Measurements from ENCODE around the gene POC1A.
A peak's percentile ranks its signal among the peaks of the same experiment; 100 is the strongest.

POC1A gene

GRCh38 chr3:52154135-52155094 lies at the start of gene POC1A:
POC1A (minus strand) TSS chr3:52154423; CDS start chr3:52154372, 51 bp downstream.
- peaks cover 5 to 8% of the 10 kb centered on the region in 2 donors for H3K4me1 ChIP-seq (ENCODE audit: control insufficient read depth in 1 of 2, insufficient read depth in 2 of 2, low read length in 2 of 2)
- no peaks in the 10 kb centered on the region for H3K27me3 ChIP-seq (ENCODE audit: low read depth, low read length)
- H3K4me3 ChIP-seq (ENCODE audit: low read depth in 1 of 2, low read length in 2 of 2): peak within 1 kb of the TSS; percentile 67 to 72
- no peaks in the 10 kb centered on the region for H3K36me3 ChIP-seq (ENCODE audit: control insufficient read depth in 1 of 2, insufficient read depth in 2 of 2, low read length in 2 of 2)
- peak within 1 kb of the TSS; percentile 92 for H3K27ac ChIP-seq (ENCODE audit: low read length)
- H3K9me3 ChIP-seq (ENCODE audit: control insufficient read depth in 1 of 2, low read length in 2 of 2): no peaks in the 10 kb centered on the region

- peaks cover 57 to 59% of the 10 kb centered on the region in 2 donors for H3K36me3 ChIP-seq (ENCODE audit: control insufficient read depth in 1 of 2, insufficient read depth in 2 of 2, low read length in 2 of 2)
- H3K9me3 ChIP-seq (ENCODE audit: control insufficient read depth in 1 of 2, low read length in 2 of 2): no peaks in the 10 kb centered on the region
- no peak overlapping the region for H3K4me3 ChIP-seq (ENCODE audit: low read depth in 1 of 2, low read length in 2 of 2)
- H3K27ac ChIP-seq (ENCODE audit: low read length): no peak overlapping the region
- peaks cover 0 to 16% of the 10 kb centered on the region in 2 donors for H3K4me1 ChIP-seq (ENCODE audit: control insufficient read depth in 1 of 2, insufficient read depth in 2 of 2, low read length in 2 of 2)
- no peaks in the 10 kb centered on the region for H3K27me3 ChIP-seq (ENCODE audit: low read depth, low read length)
Measured at GRCh38 chr3:52203701-52204100, 49.5 kb upstream of the POC1A start.

GRCh38 chr3:52202384-52203077 lies 48.3 kb upstream of the POC1A start:
- Histone ChIP-seq H3K27ac (ENCODE audit: low read length) (peak overlapping the region; percentile 17), H3K27me3 (ENCODE audit: low read depth, low read length) (no peaks in the 10 kb centered on the region), H3K36me3 (ENCODE audit: control insufficient read depth in 1 of 2, insufficient read depth in 2 of 2, low read length in 2 of 2) (peaks cover 46 to 47% of the 10 kb centered on the region in 2 donors)

GRCh38 chr3:52200981-52201679 lies 46.9 kb upstream of the POC1A start:
- no peaks in the 10 kb centered on the region for H3K27me3 ChIP-seq (ENCODE audit: low read depth, low read length)
- H3K9me3 ChIP-seq (ENCODE audit: control insufficient read depth in 1 of 2, low read length in 2 of 2): no peaks in the 10 kb centered on the region
- peaks cover 37 to 38% of the 10 kb centered on the region in 2 donors for H3K36me3 ChIP-seq (ENCODE audit: control insufficient read depth in 1 of 2, insufficient read depth in 2 of 2, low read length in 2 of 2)
- H3K27ac ChIP-seq (ENCODE audit: low read length): no peak overlapping the region
- no peak overlapping the region for H3K4me3 ChIP-seq (ENCODE audit: low read depth in 1 of 2, low read length in 2 of 2)
- H3K4me1 ChIP-seq (ENCODE audit: control insufficient read depth in 1 of 2, insufficient read depth in 2 of 2, low read length in 2 of 2): peaks cover 16 to 32% of the 10 kb centered on the region in 2 donors

More at GRCh38 chr3:52202384-52203077, 48.3 kb upstream of the POC1A start:
- Histone ChIP-seq H3K4me1 (ENCODE audit: control insufficient read depth in 1 of 2, insufficient read depth in 2 of 2, low read length in 2 of 2) (peaks cover 2 to 23% of the 10 kb centered on the region in 2 donors), H3K9me3 (ENCODE audit: control insufficient read depth in 1 of 2, low read length in 2 of 2) (no peaks in the 10 kb centered on the region), H3K4me3 (ENCODE audit: low read depth in 1 of 2, low read length in 2 of 2) (no peak overlapping the region)

- Histone ChIP-seq H3K27me3 (ENCODE audit: low read depth, low read length) (no peaks in the 10 kb centered on the region), H3K4me1 (ENCODE audit: control insufficient read depth in 1 of 2, insufficient read depth in 2 of 2, low read length in 2 of 2) (peaks cover 25 to 40% of the 10 kb centered on the region in 2 donors), H3K27ac (ENCODE audit: low read length) (peak overlapping the region; percentile 72), H3K4me3 (ENCODE audit: low read depth in 1 of 2, low read length in 2 of 2) (peak overlapping the region; percentile 86 to 92), H3K36me3 (ENCODE audit: control insufficient read depth in 1 of 2, insufficient read depth in 2 of 2, low read length in 2 of 2) (peaks cover 16 to 17% of the 10 kb centered on the region in 2 donors), H3K9me3 (ENCODE audit: control insufficient read depth in 1 of 2, low read length in 2 of 2) (no peaks in the 10 kb centered on the region)
Measured at GRCh38 chr3:52198643-52199608, 44.7 kb upstream of the POC1A start.

GRCh38 chr3:52197842-52198625 lies 43.8 kb upstream of the POC1A start, which contains the start of gene ALAS1:
ALAS1 (plus strand) TSS chr3:52198160; CDS start chr3:52199242, 1,082 bp downstream.
- Histone ChIP-seq H3K4me3 (ENCODE audit: low read depth in 1 of 2, low read length in 2 of 2) (peak within 1 kb of the TSS; percentile 86 to 92), H3K4me1 (ENCODE audit: control insufficient read depth in 1 of 2, insufficient read depth in 2 of 2, low read length in 2 of 2) (peaks cover 25 to 44% of the 10 kb centered on the region in 2 donors), H3K27ac (ENCODE audit: low read length) (peak within 1 kb of the TSS; percentile 79), H3K36me3 (ENCODE audit: control insufficient read depth in 1 of 2, insufficient read depth in 2 of 2, low read length in 2 of 2) (peaks cover 8 to 9% of the 10 kb centered on the region in 2 donors), H3K27me3 (ENCODE audit: low read depth, low read length) (no peaks in the 10 kb centered on the region), H3K9me3 (ENCODE audit: control insufficient read depth in 1 of 2, low read length in 2 of 2) (no peaks in the 10 kb centered on the region)

GRCh38 chr3:52197499-52197841 lies 43.2 kb upstream of the POC1A start:
- Histone ChIP-seq H3K36me3 (ENCODE audit: control insufficient read depth in 1 of 2, insufficient read depth in 2 of 2, low read length in 2 of 2) (peaks cover 3% of the 10 kb centered on the region in 2 donors), H3K9me3 (ENCODE audit: control insufficient read depth in 1 of 2, low read length in 2 of 2) (no peaks in the 10 kb centered on the region), H3K4me3 (ENCODE audit: low read depth in 1 of 2, low read length in 2 of 2) (peak overlapping the region; percentile 86 to 92), H3K27ac (ENCODE audit: low read length) (peak overlapping the region; percentile 79), H3K27me3 (ENCODE audit: low read depth, low read length) (no peaks in the 10 kb centered on the region), H3K4me1 (ENCODE audit: control insufficient read depth in 1 of 2, insufficient read depth in 2 of 2, low read length in 2 of 2) (peaks cover 25 to 44% of the 10 kb centered on the region in 2 donors)

GRCh38 chr3:52196977-52197376 lies 42.8 kb upstream of the POC1A start:
- Histone ChIP-seq H3K27ac (ENCODE audit: low read length) (peak overlapping the region; percentile 79), H3K4me1 (ENCODE audit: control insufficient read depth in 1 of 2, insufficient read depth in 2 of 2, low read length in 2 of 2) (peaks cover 25 to 44% of the 10 kb centered on the region in 2 donors), H3K36me3 (ENCODE audit: control insufficient read depth in 1 of 2, insufficient read depth in 2 of 2, low read length in 2 of 2) (no peaks in the 10 kb centered on the region), H3K27me3 (ENCODE audit: low read depth, low read length) (no peaks in the 10 kb centered on the region), H3K4me3 (ENCODE audit: low read depth in 1 of 2, low read length in 2 of 2) (no peak overlapping the region), H3K9me3 (ENCODE audit: control insufficient read depth in 1 of 2, low read length in 2 of 2) (no peaks in the 10 kb centered on the region)

- Histone ChIP-seq H3K27me3 (ENCODE audit: low read depth, low read length) (no peaks in the 10 kb centered on the region), H3K4me1 (ENCODE audit: control insufficient read depth in 1 of 2, insufficient read depth in 2 of 2, low read length in 2 of 2) (peaks cover 25 to 44% of the 10 kb centered on the region in 2 donors), H3K27ac (ENCODE audit: low read length) (peak overlapping the region; percentile 79), H3K4me3 (ENCODE audit: low read depth in 1 of 2, low read length in 2 of 2) (no peak overlapping the region), H3K36me3 (ENCODE audit: control insufficient read depth in 1 of 2, insufficient read depth in 2 of 2, low read length in 2 of 2) (no peaks in the 10 kb centered on the region), H3K9me3 (ENCODE audit: control insufficient read depth in 1 of 2, low read length in 2 of 2) (no peaks in the 10 kb centered on the region)
Measured at GRCh38 chr3:52195823-52196331, 41.7 kb upstream of the POC1A start.
